Lower leg skin (tissue), 3 donors: ENCODE measurements around the gene ISL2.

Experiments
- POLR2A ChIP-seq, 2 donors: fragments of 450-650 bp; IDR thresholded peaks; one replicate each; pipeline ENCODE4 v1.6.1; 2016 to 2017; ENCODE audit warnings: antibody characterized with exemption in 2 of 2, mild to moderate bottlenecking in 1 of 2, moderate library complexity in 1 of 2
- TF ChIP-seq, protein P1 (sequence below), 3 donors: fragments of 450-650 bp; IDR thresholded peaks; one replicate each; pipeline ENCODE4 v1.5.1; 2016; ENCODE audit warnings: antibody characterized with exemption in 3 of 3, mild to moderate bottlenecking in 3 of 3, moderate library complexity in 2 of 3

DNA sequence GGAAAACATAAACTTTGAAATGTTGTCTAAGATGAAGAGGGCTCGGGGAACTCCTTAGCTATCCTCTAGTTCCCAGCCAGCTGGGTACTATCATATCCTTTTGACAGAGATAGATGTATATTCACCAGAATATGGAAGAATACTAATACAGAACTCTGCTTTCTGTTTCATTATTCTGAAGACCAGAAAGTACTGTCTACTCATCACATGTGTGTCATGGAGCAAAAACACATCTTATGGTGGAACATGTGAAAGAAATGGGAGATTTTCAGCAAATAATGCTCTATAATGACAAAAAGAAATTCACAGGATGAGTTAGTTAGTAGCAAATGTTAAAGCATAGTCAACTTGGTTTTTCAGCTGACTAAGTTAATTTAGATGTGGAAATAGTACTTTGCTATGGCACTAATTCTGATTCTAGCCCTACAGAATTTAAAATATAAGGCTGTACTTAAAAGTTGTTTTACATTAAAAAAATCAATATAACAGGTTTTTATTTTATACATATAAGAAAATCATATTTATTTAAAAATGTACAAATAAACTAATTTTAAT is 16.5 kb downstream of the ISL2 start:
- TF ChIP-seq POLR2A (IDR thresholded peaks at IDR 0.05), result no peak
- TF ChIP-seq, protein P1, sequence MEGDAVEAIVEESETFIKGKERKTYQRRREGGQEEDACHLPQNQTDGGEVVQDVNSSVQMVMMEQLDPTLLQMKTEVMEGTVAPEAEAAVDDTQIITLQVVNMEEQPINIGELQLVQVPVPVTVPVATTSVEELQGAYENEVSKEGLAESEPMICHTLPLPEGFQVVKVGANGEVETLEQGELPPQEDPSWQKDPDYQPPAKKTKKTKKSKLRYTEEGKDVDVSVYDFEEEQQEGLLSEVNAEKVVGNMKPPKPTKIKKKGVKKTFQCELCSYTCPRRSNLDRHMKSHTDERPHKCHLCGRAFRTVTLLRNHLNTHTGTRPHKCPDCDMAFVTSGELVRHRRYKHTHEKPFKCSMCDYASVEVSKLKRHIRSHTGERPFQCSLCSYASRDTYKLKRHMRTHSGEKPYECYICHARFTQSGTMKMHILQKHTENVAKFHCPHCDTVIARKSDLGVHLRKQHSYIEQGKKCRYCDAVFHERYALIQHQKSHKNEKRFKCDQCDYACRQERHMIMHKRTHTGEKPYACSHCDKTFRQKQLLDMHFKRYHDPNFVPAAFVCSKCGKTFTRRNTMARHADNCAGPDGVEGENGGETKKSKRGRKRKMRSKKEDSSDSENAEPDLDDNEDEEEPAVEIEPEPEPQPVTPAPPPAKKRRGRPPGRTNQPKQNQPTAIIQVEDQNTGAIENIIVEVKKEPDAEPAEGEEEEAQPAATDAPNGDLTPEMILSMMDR (IDR thresholded peaks at IDR 0.05), result no peak
